ENCODE measurements around the gene FHOD1. TPM values are rescaled to one million over a fixed set of nuclear protein-coding genes. Genes with fewer than 3 reads are reported as not detected.
A peak's percentile ranks its signal among the peaks of the same experiment; 100 is the strongest.

The FHOD1 gene
- total RNA-seq, 2 donors from 2014 or later = 28.5 to 31.7 TPM

DNA sequence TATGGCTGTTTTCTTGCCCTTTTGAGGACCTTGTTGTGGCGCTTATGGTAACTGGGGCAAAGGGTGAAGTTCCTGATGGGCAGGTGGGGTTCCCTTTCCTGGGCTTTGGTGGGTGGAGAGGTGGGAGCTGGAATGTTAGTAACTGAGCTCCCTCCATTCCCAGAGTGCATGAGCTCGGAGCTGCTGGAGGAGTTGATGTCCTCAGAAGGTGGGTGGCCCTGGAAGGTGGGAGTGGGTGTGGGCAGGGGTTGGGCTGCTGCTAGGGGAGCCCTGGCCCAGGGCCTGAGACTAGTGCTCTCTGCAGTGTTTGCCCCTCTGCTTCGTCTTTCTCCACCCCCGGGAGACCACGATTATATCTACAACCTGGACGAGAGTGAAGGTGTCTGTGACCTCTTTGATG, 49.6 kb downstream of the FHOD1 start:
- DNase-seq (ENCODE audit: low spot score) = no peak
- Histone ChIP-seq H3K4me1 (ENCODE audit: control insufficient read depth in 1 of 2, low read depth in 2 of 2) (peaks cover 12 to 28% of the 10 kb centered on the region in 2 donors), H3K36me3 (peaks cover 46% of the 10 kb centered on the region), H3K9me3 (no peaks in the 10 kb centered on the region), H3K4me3 (no peak overlapping the region), H3K27ac (no peak overlapping the region), H3K27me3 (replicated peaks; ENCODE audit: insufficient read depth) (no peaks in the 10 kb centered on the region)
- no peak for ATAC-seq (ENCODE audit: insufficient number of reproducible peaks, low FRiP score, low read depth)
- TF ChIP-seq, protein P1, sequence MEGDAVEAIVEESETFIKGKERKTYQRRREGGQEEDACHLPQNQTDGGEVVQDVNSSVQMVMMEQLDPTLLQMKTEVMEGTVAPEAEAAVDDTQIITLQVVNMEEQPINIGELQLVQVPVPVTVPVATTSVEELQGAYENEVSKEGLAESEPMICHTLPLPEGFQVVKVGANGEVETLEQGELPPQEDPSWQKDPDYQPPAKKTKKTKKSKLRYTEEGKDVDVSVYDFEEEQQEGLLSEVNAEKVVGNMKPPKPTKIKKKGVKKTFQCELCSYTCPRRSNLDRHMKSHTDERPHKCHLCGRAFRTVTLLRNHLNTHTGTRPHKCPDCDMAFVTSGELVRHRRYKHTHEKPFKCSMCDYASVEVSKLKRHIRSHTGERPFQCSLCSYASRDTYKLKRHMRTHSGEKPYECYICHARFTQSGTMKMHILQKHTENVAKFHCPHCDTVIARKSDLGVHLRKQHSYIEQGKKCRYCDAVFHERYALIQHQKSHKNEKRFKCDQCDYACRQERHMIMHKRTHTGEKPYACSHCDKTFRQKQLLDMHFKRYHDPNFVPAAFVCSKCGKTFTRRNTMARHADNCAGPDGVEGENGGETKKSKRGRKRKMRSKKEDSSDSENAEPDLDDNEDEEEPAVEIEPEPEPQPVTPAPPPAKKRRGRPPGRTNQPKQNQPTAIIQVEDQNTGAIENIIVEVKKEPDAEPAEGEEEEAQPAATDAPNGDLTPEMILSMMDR (IDR thresholded peaks at IDR 0.05) = no peak

DNA sequence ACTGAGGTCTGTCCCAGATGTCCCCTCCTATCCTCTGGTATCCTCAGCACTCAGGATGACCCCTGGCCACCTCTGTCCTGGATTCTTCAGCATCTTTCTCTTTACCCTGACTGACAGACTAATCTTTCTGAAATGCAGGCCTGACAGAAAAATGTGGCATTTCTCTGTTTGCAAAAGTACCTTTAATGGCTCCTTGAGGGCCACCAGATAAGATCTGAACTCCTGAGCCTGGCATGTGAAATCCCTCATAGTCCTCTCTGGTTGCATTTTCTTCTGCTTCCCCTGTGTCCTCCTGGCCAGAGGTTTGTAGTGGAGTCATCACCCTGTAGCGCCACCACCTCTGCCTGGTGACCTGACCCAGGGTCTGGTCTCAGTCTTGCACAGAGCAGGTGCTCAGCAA, 50.4 kb downstream of the FHOD1 start:
- TF ChIP-seq, protein P1 (IDR thresholded peaks at IDR 0.05) = no peak
- no peak overlapping the region for H3K27ac ChIP-seq
- peaks cover 42% of the 10 kb centered on the region for H3K36me3 ChIP-seq
- no peaks in the 10 kb centered on the region for H3K9me3 ChIP-seq
- no peaks in the 10 kb centered on the region for H3K27me3 ChIP-seq (replicated peaks; ENCODE audit: insufficient read depth)
- peaks cover 15 to 33% of the 10 kb centered on the region in 2 donors for H3K4me1 ChIP-seq (ENCODE audit: control insufficient read depth in 1 of 2, low read depth in 2 of 2)
- no peak for DNase-seq (ENCODE audit: low spot score)
- H3K4me3 ChIP-seq = no peak overlapping the region
- ATAC-seq (ENCODE audit: insufficient number of reproducible peaks, low FRiP score, low read depth) = no peak

DNA sequence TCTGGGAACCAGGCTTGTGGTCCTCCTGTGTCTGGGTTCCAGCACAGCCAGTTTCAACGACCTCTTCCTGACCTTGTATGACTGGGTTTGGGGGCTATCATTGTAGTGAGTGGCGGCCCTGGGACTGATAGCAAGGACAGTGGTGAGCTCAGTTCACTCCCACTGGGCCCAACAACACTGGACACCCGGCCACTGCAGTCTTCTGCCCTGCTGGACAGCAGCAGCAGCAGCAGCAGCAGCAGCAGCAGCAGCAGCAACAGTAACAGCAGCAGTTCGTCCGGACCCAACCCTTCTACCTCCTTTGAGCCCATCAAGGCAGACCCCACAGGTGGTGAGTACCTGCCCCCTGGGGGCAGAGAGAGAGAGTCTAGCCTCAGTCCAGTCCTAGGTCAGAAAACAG, 51.6 kb downstream of the FHOD1 start:
- Histone ChIP-seq H3K27me3 (replicated peaks; ENCODE audit: insufficient read depth) (no peaks in the 10 kb centered on the region), H3K9me3 (no peaks in the 10 kb centered on the region), H3K27ac (no peak overlapping the region), H3K36me3 (peaks cover 37% of the 10 kb centered on the region), H3K4me3 (no peak overlapping the region), H3K4me1 (ENCODE audit: control insufficient read depth in 1 of 2, low read depth in 2 of 2) (peaks cover 19 to 38% of the 10 kb centered on the region in 2 donors)
- no peak for DNase-seq (ENCODE audit: low spot score)
- ATAC-seq (ENCODE audit: insufficient number of reproducible peaks, low FRiP score, low read depth) = no peak
- TF ChIP-seq, protein P1 (IDR thresholded peaks at IDR 0.05) = no peak

DNA sequence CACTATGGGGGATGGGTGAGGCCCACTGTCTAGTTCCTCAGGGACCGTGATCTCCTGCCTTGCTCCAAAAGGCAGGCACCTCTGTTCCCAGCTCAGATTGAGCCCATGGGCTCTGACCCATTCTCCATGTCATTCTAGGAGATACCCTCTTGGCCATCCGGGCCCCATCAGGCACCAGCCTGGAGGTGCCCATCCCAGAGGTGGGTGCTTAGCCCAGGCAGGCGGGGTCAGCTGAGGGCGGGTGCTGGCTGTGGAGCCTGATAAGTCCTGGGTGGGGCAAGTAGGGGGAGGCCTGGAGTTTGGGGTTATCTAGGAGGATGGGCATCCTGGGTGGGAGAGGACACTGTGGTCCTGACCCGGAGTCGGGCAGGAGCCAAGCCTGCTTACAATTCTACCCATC, 53.0 kb downstream of the FHOD1 start:
- no peak overlapping the region for H3K27ac ChIP-seq
- ATAC-seq (ENCODE audit: insufficient number of reproducible peaks, low FRiP score, low read depth) (no peak), DNase-seq (ENCODE audit: low spot score) (no peak)
- H3K4me1 ChIP-seq (ENCODE audit: control insufficient read depth in 1 of 2, low read depth in 2 of 2) = peaks cover 19 to 38% of the 10 kb centered on the region in 2 donors
- no peaks in the 10 kb centered on the region for H3K27me3 ChIP-seq (replicated peaks; ENCODE audit: insufficient read depth)
- no peak overlapping the region for H3K4me3 ChIP-seq
- TF ChIP-seq, protein P1 (IDR thresholded peaks at IDR 0.05) = no peak
- no peaks in the 10 kb centered on the region for H3K9me3 ChIP-seq
- peaks cover 37% of the 10 kb centered on the region for H3K36me3 ChIP-seq

DNA sequence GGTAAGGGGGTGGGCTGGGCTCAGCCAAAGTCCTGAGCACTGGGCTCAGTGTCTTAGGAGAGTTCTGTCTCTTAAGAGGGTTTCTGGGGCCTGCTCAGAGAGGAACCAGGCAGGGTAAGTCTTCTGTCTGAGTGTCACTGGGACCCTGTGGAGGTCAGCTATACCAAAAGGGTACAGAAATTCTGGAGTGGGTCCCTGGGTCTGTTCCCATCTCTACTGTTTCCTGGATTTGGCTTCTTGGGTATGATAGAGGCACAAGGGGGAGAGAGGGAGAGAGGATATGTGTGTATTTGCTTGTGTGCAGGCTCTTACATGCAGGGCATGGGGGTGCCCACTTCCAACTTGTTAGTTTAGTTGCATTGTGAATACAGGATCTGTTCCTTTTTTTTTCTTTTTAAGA, 53.7 kb downstream of the FHOD1 start:
- ATAC-seq (ENCODE audit: insufficient number of reproducible peaks, low FRiP score, low read depth) = no peak
- Histone ChIP-seq H3K27ac (no peak overlapping the region), H3K4me1 (ENCODE audit: control insufficient read depth in 1 of 2, low read depth in 2 of 2) (peaks cover 19 to 38% of the 10 kb centered on the region in 2 donors), H3K9me3 (no peaks in the 10 kb centered on the region), H3K36me3 (peaks cover 37% of the 10 kb centered on the region), H3K27me3 (replicated peaks; ENCODE audit: insufficient read depth) (no peaks in the 10 kb centered on the region), H3K4me3 (peak overlapping the region; percentile 81)
- TF ChIP-seq, protein P1 (IDR thresholded peaks at IDR 0.05) = no peak
- no peak for DNase-seq (ENCODE audit: low spot score)
